Pancreas (tissue), 10 donors: Measurements from ENCODE around the gene TMEM101. TPM values are rescaled to one million over a fixed set of nuclear protein-coding genes. Genes with fewer than 3 reads are reported as not detected.

ENCODE experiments used
- ATAC-seq, 4 donors: fragments of 200-7000 bp; cut with Tn5 transposase; one replicate each; pipeline versions ENCODE4 v1.8.0 to v1.9.1; 2020; ENCODE audit warnings: mild to moderate bottlenecking in 4 of 4, moderate library complexity in 4 of 4
- DNase-seq, 6 donors: peaks; one replicate each; pipeline ENCODE4 v3.0.0-alpha.2; 2020
- FAIRE-seq: peaks from 2 replicates; lab custom pipeline; 2012; peaks lifted over from hg19 to GRCh38; lab: Jason Lieb, UNC
- H3K27ac ChIP-seq, 4 donors: fragments of 200-600 bp; sonication (generic); 1 replicate in 3 of 4; 2 replicates in 1 of 4; pipeline versions ENCODE4 v1.5.0 to v1.8.0; 2020
- H3K27me3 ChIP-seq, 4 donors: fragments of 200-600 bp; one replicate each; pipeline ENCODE4 v1.8.0; 2021
- H3K36me3 ChIP-seq, 3 donors: fragments of 200-600 bp; sonication (generic) in 1 of 3; one replicate each; pipeline versions ENCODE4 v1.5.0 to v1.8.0; 2020 to 2021
- H3K4me1 ChIP-seq, 3 donors: fragments of 200-600 bp; one replicate each; pipeline ENCODE4 v1.8.0; 2021
- H3K4me3 ChIP-seq, 4 donors: fragments of 200-600 bp; sonication (generic) in 2 of 4; one replicate each; pipeline versions ENCODE4 v1.5.0 to v1.8.0; 2020 to 2021
- H3K9me3 ChIP-seq, 4 donors: fragments of 200-600 bp; one replicate each; pipeline ENCODE4 v1.8.0; 2021
- WGBS, 2 donors: extraction: QIAGEN DNeasy Blood & Tissue Kit; methylation state at CpG; one replicate each; pipeline ENCODE4 v1.1.7; 2013; 5-methylcytosine and 5-hydroxymethylcytosine counted together
- intact Hi-C, 3 donors: fragments of 100-400 bp; cut with DNase I; formaldehyde crosslinking; loops; one replicate each; pipeline versions ENCODE4 v1.11.1 to v1.14.2; 2022
- polyA plus RNA-seq, 2 donors: library from polyadenylated mRNA; stranded (reverse); fragments of 200-250 nt; gene quantifications; one replicate each; pipeline ENCODE4 v1.2.3, GENCODE V29; 2013
- total RNA-seq, 6 donors: library from RNA; stranded (reverse); fragmentation: NEBNext Ultra II Directional in 4 of 6; extraction: Animal tissue kit (Norgen Biotek cat#: 25700) in 4 of 6; gene quantifications; one replicate each; pipeline versions ENCODE4 v1.2.1 to v1.2.4, GENCODE V29; 2021 to 2023
- TF ChIP-seq, protein P1 (sequence below), 4 donors: fragments of 200-600 bp; sonication (generic) in 3 of 4; IDR thresholded peaks; one replicate each; pipeline versions ENCODE4 v1.5.0 to v1.8.0; 2021; ENCODE audit warnings: antibody characterized with exemption in 4 of 4
- donor health status: healthy with polysubstance abuse.
- donor health status: DM: no; HTN: no; CAD: no; lungs with moderate emphysema.
- donor health status: DM: no; HTN: no; CAD: no.
- donor health status: control.
- donor health status: control.
- donor health status: Bipolar disorder and iron deficiency.
- donor health status: DM: yes; HTN: yes; CAD: no.
- donor health status: DM: no; HTN: no; CAD: no.
- donor health status: DM: no; HTN: no; CAD: no.
- donor health status: DM: yes; HTN: yes; CAD: no.

TMEM101 gene
- total and polyA plus RNA-seq, 8 donors: 14.4 to 22.7 (median 19.6) TPM

- H3K36me3 ChIP-seq: no peaks in the 10 kb centered on the region
- H3K27me3 ChIP-seq: no peaks in the 10 kb centered on the region
- no peak for ATAC-seq
- TF ChIP-seq, protein P1, sequence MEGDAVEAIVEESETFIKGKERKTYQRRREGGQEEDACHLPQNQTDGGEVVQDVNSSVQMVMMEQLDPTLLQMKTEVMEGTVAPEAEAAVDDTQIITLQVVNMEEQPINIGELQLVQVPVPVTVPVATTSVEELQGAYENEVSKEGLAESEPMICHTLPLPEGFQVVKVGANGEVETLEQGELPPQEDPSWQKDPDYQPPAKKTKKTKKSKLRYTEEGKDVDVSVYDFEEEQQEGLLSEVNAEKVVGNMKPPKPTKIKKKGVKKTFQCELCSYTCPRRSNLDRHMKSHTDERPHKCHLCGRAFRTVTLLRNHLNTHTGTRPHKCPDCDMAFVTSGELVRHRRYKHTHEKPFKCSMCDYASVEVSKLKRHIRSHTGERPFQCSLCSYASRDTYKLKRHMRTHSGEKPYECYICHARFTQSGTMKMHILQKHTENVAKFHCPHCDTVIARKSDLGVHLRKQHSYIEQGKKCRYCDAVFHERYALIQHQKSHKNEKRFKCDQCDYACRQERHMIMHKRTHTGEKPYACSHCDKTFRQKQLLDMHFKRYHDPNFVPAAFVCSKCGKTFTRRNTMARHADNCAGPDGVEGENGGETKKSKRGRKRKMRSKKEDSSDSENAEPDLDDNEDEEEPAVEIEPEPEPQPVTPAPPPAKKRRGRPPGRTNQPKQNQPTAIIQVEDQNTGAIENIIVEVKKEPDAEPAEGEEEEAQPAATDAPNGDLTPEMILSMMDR (IDR thresholded peaks at IDR 0.05): no peak
- H3K4me1 ChIP-seq: peaks cover 7 to 12% (median 9%) of the 10 kb centered on the region in 3 donors
- 57 to 61% methylated on average over 3 of the region's 3 CpGs for WGBS, 2 donors
- no peak for DNase-seq
- H3K27ac ChIP-seq: no peak overlapping the region
- no peaks in the 10 kb centered on the region for H3K9me3 ChIP-seq
- H3K4me3 ChIP-seq: no peak overlapping the region
- FAIRE-seq: no peak
- intact Hi-C loops: no loop called here
Measured at GRCh38 chr17:44012391-44012790, 2.4 kb downstream of the TMEM101 start.

GRCh38 chr17:44011876-44012275, 2.9 kb downstream of the TMEM101 start:
- ATAC-seq: no peak

GRCh38 chr17:44010966-44011647, 3.7 kb downstream of the TMEM101 start:
- Histone ChIP-seq H3K27me3 (no peaks in the 10 kb centered on the region), H3K4me1 (peaks cover 8 to 14% (median 11%) of the 10 kb centered on the region in 3 donors)
- DNase-seq: no peak

More at GRCh38 chr17:44011876-44012275, 2.9 kb downstream of the TMEM101 start:
- H3K27ac ChIP-seq: no peak overlapping the region
- H3K4me1 ChIP-seq: peaks cover 8 to 12% (median 11%) of the 10 kb centered on the region in 3 donors
- H3K27me3 ChIP-seq: no peaks in the 10 kb centered on the region
- no peaks in the 10 kb centered on the region for H3K36me3 ChIP-seq
- no peaks in the 10 kb centered on the region for H3K9me3 ChIP-seq
- FAIRE-seq (no peak), DNase-seq (no peak)
- intact Hi-C loops: no loop called here
- TF ChIP-seq, protein P1 (IDR thresholded peaks at IDR 0.05): no peak
- H3K4me3 ChIP-seq: no peak overlapping the region
- WGBS, 2 donors: 90 to 95% methylated on average over 9 of the region's 9 CpGs

GRCh38 chr17:44008205-44008909, 6.4 kb downstream of the TMEM101 start:
- no peak overlapping the region for H3K27ac ChIP-seq
- no peak for DNase-seq
- FAIRE-seq: no peak
- TF ChIP-seq, protein P1 (IDR thresholded peaks at IDR 0.05): no peak
- peaks cover 0 to 11% (median 2%) of the 10 kb centered on the region in 4 donors for H3K27me3 ChIP-seq
- H3K9me3 ChIP-seq: no peaks in the 10 kb centered on the region
- intact Hi-C loops: no loop called here
- H3K4me1 ChIP-seq: peaks cover 4 to 22% (median 13%) of the 10 kb centered on the region in 3 donors
- 62 to 73% methylated on average over 6 of the region's 6 CpGs for WGBS, 2 donors
- no peak for ATAC-seq
- H3K36me3 ChIP-seq: no peaks in the 10 kb centered on the region
- no peak overlapping the region for H3K4me3 ChIP-seq

More at GRCh38 chr17:44010966-44011647, 3.7 kb downstream of the TMEM101 start:
- TF ChIP-seq, protein P1 (IDR thresholded peaks at IDR 0.05): no peak
- H3K4me3 ChIP-seq: no peak overlapping the region
- H3K36me3 ChIP-seq: no peaks in the 10 kb centered on the region
- H3K9me3 ChIP-seq: no peaks in the 10 kb centered on the region
- WGBS, 2 donors: 53 to 63% methylated on average over 4 of the region's 4 CpGs
- FAIRE-seq: no peak
- no peak overlapping the region for H3K27ac ChIP-seq
- intact Hi-C loops: no loop called here
- no peak for ATAC-seq
